Right renal cortex interstitium (tissue), 3 donors: ENCODE data around the gene SIRT2. TPM values are rescaled to one million over a fixed set of nuclear protein-coding genes. Genes with fewer than 3 reads are reported as not detected.

Experiments used
- DNase-seq, 3 donors: peaks; one replicate each; pipeline ENCODE4 v3.0.0-alpha.2; 2013; ENCODE audit warnings: low read depth in 3 of 3, low spot score in 2 of 3
- polyA plus RNA-seq, 3 donors: library from polyadenylated mRNA; unstranded; fragments of 120-200 nt; gene quantifications; one replicate each; pipeline ENCODE4 v1.2.1, GENCODE V29; 2013; ENCODE audit not compliant: insufficient read length in 3 of 3

Gene SIRT2
- polyA plus RNA-seq, 3 donors: 35.8 to 41.0 (median 38.5) TPM

DNA sequence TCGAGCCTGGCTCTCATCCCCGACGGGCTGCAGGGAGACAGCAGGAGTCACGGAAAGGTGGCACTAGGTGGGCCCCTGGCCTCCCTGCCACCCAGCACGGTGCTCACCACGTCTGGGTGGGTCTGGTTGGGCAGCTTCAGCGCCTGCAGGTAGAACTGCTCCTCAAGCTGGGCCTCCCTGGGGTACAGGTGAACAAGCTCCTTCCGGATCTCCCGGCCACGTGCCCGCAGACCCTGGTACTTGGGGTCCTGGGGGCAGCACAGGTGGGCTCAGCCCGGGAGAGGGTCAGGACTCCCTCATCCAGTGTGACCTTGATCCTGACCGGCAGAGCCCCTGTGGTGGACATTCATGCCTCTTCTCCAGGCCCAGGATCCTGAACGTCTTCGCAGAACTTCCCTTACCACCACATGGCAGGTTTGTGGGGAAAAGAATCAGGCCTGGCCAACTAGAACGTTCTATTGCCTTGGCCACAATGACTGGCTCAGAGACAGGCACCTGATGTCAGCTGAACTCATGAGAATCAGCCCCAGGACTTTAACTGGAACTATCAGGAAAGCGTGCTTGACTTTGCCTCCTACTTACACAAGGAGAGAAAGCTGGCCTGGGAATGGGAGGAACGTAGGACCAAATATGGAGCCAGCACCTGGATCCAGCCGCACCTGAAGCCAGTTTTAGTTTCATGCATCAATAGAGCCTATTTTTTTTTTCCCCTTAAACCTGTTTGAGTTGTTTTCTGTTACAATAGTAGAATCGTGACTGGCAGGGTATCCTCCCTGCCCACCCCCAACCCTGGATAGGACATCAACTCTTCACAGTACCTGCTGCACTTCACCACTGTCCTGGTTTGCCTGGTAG, 22.2 kb upstream of the SIRT2 start:
- DNase-seq: no peak

DNA sequence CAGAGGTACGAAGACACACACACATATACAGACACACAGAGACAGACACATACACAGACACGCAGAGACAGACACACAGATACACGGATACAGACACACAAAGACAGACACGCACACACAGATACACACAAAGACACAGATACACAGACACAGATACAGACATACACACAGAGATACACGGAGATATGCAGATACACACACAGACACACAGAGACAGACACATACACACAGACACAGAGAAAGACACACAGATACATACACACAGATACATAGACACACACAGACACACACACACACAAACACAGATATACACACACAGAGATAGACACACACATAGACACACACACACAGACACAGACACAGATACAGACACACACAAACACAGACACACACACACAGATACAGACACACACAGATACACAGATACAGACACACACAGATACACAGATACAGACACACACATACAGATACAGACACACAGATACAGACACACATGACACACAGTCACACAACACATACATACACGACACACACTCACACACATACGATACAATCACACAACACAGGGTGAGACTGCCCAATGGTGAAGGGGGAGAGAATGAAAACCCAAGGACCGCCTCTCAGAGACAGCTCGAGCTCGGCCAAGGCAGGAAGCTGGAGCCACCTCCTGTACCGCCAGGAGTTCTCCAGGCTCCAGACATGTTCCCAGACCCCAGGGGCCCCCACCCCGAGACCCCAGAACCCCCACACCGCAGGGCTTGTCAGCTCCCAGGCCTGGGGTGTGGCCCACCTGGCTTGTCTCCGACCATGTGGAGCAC, 21.4 kb upstream of the SIRT2 start:
- no peak for DNase-seq

DNA sequence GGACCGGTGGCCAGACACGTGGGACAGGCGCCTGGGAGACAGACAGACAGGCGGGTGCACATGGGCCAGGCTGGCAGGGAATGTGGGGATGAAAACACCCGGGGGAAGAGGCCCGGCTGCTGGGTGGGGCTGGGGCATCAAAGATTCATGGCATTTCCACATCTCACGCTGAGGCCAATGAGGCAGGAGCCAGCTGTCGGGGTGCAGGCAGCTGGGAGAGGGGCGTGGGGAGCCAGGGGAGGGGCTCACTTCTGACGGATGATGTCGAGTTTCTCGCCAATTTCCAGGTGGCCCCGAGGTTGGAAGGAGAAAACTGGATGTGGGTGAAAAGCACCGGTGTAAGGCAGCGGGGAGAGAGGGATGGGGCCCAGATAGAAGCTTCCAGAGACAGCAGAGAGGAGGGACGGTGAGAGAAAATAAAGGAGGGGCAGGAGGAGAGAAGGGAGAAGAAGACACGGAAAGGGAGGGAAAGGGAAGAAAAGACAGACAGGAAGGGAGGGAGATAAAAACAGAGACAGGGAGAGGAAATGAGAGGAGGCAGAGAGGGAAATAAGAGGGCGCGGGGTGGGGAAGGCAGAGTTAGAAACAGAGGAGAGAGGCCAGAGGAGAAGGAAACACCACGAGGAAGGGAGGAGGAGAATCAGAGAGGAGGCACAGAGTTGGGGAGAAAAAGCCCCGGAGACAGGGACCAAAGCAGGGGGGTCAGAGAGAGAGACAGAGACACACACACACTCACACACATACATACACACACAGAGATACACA, 20.6 kb upstream of the SIRT2 start:
- DNase-seq: no peak

DNA sequence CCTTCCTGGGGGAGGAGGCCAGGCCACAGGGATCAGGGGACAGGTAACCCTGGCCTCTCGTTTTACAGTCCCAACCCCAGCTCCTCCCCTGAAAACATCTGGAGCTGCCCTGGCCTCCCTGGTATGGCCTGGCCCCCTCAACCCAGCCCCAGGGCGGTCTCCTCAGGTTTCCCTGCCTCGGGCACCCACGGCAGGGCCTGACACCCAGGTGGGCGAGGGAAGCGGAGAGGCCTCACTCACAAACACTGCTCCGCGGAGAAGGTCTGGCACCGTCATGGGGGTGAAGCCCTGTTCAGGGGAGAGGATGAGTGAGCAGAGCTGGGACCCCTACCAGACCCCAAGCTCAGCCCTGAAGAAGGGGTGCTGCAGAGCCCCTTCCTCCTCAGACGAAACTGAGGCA, 19.1 kb upstream of the SIRT2 start:
- DNase-seq: no peak

DNA sequence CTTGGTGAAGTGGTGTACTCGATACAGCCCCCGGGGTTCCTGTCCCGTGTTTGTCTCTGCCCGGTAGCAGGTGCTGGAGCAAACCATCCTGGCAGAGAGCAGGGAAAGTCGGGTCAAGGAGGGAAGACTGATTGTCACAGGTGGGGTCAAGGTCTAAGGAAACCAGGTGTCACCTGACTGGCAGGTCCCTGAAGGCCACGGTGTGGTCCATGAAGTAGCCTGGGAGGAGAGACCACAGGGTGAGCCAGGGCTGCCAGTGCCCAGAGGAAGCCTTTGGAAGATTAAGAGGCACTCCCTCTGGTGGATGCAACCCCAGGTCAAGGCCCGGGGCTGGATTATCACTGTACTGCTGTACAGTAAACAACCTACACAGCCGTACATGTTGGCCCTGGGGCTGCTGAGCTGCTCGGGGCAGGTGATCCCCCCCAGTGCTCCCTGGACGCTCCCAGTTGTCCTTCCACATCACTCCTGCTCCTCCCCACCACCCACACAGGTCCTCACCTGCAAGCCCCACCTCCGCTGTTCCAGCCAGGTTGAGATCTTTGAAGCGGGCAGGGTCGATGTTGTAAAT, 18.6 kb upstream of the SIRT2 start:
- DNase-seq: no peak

DNA sequence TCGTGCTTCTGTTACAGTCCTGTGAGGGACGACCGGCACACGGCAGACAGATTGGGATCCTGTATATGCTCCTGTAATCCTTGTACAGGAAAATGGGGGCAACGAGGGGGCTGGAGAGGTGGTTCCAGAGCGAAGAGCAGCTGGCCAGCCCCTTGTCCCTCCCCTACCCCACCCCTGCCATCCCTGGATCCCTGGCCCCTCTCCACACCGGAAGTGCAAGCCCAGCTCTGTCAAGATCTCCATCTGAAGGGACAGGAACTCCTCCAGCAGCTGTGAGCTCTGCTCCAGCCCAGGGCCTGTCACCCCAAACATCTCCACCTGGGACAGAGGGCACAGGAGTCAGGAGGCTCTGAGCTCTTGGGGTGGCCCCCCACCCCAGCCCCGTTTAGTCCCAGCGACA, 18.1 kb upstream of the SIRT2 start:
- no peak for DNase-seq

DNA sequence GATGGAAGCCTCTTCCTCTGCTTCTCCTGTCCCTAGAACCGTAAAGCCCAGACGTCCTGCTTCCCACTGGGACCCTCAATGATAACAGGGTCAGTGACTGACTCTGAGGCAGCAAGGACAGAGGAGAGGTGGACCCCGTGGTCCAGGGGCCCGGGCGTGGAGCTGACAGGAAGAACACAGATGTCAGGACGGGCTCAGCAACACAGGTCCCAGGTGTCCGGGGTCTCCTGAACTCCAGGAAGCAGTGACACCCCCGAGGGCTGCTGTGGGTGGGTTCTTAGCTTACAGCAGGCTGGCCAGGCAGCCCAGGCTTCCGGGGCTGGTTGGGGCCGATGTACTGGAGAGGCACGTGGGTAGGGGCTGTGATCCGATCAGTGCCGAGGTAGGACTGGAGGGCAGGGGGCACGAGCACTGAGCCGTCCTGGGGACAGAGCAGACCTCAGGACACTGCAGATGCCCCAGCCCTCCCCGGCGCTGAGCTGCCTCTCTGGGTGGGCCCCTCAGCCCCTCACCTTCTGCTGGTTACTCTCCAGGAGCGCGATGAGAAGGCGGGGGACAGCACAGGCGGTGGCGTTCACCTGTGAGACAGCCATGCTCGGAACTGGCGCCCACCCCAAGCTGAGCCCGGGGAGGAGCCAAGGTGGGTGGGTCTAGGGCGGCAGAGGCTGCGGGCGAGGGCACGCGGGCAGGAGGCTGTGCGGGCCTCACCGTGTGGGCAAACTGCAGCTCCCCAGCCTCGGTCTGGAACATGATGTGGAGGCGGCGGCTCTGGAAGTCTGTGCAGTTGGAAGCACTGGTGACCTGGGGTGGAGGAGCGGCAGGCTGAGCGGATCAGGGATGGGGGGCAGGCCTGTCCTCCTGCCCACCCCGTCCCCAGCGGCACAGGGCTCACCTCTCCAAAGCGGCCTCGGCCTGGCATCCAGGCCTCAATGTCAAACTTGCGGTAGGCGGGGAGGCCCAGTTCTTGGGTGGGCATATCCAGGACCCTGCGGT, 16.2 kb upstream of the SIRT2 start:
- no peak for DNase-seq

DNA sequence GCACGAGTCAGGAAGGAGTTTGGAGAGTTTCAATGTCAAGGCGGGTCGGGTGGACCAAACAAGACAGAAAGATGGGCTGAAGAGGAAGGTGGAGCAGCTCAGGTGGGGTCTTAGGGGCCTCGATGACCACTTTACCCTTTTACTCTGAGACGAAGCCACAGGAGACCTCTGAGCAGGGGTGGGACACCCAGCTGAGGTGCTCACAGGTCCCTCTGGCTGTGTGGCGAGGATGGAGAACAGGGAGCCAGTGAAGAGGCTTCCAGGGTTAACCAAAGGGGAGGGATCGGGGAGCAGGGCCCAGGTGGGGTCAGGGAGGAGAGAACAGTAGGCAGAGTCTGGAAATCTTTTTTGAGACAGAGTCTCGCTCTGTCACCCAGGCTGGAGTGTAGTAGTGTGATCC, 14.5 kb upstream of the SIRT2 start:
- no peak for DNase-seq

DNA sequence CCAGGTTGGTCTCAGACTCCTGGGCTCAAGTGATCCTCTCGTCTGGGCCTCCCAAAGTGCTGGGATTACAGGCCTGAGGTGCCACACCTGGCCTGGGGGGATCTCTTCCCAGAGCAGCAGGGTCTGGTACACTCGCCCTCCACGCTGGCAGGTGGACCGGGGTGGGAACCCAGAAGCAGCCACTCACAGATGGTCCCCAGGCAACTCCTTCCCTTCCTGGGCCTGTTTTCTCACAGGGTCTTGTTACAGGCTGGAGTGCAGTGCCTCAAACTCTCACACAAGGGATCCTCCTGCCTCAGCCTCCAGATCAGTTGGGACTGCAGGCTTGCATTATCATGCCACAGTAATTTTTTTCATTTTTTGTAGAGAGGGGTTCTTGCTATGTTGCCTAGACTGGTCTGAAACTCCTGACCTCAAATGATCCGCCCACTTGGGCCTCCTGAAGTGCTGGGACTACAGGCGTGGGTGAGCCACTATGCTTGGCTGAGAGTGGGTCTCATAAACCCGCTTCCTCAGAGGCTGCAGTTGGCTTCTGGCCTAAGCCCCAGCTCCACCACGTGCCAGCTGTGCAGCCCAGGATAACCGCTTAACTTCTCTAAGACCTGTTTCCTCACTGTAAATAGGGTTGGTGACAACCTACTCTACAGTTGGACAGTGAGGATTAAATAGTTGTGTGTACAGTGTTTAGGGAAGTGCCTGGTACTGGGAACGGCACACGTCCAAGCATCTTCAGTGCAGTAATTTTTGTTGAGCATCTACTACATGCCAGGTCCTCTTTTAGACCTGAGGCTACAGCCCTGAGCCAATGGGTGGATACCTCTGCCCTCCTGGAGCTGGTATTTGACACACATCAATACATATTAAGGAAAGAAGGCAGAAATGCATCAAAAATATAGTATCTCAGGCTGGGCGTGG, 13.4 kb upstream of the SIRT2 start:
- DNase-seq: no peak

DNA sequence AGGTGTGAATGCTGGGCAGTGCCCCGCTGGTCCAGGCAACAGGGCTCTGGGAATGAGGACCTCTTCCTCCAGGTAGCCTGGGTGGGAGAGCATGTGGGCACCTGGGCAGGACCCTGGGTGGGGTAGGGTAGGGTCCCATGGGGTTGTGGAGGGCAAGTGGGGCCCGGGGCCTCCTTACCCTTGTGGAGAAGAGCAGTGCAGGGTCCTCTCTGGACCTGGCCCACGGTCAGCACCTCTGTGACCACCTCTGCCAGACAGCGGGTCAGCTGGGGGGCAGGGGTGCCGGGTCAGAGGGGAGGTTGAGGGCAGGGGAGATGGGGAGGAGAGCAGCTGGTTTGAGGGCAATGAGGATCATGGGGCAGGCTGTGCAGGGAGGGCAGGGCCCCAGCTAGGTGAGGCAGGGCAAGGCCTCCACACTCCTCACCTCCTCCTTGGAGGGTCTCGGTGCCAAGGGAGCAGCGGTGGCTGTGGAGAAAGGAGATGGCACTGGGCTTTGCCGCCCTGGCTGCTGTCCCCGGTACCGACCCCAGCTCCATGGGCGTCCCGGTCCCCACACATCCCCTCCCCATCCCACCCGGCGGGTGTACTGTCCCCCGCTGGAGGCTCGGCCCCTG, 12.1 kb upstream of the SIRT2 start:
- no peak for DNase-seq

DNA sequence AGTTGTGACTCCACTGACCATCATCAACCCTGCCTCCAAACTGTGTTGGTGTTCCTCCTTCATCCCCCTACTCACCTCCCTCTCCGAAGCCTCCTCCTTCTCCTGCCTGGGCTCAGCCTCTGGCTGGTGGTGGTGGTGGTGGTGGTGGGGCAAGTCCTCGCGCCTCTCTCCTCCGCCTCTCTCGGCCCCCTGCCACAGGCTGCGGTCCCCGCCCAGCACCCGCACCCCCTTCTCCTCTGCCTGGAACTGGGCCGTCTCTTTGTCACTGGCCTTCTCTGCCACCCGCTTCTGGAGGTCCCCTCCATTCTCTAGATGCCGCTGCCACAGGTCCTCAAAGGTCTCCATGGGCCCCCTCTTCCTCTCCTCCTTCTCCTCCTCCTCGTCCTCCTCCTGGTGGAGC, 11.1 kb upstream of the SIRT2 start:
- no peak for DNase-seq

DNA sequence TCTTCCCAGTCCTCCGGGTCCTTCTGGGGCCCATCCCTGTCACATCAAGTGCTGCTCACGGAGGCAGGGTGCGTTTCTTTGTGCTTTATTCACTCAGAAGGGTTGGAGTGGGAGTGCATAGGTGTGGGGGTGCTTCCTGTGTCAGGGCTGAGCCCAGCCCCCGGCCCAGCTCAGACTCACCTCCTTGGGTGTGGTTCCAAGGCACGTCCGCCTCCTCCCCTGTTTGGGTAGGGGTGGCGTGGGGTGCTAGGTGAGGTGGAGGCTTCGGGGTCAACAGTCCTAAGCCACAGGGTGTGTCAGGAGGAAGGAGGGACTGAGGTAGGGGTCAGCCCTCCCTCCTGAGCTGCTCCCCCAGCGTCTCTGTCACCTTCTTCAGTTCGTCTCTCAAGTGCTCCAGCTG, 9.5 kb upstream of the SIRT2 start:
- no peak for DNase-seq

DNA sequence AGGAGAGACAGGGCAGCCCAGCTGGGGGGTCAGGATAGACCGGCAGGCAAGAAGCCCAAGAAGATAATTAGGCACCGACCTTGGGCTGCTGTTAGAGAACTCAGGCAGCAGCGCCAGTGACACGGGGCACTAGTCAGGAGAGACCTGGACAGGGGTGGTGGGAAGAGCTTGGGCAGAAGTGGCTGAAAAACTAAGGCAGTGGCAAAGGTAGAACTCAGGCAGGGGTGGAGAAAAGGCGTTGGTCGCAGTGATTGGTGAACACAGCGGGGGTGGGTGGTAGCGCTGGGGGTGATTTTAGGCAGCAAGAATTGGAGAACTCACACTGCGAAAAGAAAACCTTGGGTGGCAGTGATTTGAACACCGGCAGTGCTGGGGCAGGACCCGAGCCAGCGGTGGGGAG, 8.3 kb upstream of the SIRT2 start:
- no peak for DNase-seq

DNA sequence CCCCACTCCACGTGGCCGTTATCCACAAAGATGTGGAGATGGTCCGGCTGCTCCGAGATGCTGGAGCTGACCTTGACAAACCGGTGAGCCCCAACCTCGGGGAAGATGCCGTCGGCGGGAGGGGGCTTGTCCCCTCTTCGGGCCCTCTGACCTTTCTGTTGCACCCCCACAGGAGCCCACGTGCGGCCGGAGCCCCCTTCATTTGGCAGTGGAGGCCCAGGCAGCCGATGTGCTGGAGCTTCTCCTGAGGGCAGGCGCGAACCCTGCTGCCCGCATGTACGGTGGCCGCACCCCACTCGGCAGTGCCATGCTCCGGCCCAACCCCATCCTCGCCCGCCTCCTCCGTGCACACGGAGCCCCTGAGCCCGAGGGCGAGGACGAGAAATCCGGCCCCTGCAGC, 7.8 kb upstream of the SIRT2 start:
- DNase-seq: no peak

DNA sequence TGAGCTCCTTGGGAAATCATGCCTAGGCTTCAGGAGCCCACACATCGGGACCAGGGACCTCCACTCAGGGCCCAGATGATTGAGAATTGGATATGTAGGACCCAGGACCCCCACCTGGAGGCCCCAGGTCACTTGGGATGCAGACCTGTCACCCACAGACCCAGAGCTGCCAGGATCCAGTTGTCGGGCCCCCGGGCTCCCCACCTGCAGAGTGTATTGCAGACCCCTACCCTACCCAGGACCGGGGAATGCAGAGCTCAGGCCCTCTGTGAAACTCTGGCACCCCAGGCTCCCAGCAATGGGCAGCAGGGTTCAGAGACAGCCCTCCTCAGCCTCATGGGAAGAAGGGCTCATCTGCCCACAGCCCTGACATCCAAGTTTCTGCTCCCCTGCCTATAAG, 6.2 kb upstream of the SIRT2 start:
- DNase-seq: no peak

DNA sequence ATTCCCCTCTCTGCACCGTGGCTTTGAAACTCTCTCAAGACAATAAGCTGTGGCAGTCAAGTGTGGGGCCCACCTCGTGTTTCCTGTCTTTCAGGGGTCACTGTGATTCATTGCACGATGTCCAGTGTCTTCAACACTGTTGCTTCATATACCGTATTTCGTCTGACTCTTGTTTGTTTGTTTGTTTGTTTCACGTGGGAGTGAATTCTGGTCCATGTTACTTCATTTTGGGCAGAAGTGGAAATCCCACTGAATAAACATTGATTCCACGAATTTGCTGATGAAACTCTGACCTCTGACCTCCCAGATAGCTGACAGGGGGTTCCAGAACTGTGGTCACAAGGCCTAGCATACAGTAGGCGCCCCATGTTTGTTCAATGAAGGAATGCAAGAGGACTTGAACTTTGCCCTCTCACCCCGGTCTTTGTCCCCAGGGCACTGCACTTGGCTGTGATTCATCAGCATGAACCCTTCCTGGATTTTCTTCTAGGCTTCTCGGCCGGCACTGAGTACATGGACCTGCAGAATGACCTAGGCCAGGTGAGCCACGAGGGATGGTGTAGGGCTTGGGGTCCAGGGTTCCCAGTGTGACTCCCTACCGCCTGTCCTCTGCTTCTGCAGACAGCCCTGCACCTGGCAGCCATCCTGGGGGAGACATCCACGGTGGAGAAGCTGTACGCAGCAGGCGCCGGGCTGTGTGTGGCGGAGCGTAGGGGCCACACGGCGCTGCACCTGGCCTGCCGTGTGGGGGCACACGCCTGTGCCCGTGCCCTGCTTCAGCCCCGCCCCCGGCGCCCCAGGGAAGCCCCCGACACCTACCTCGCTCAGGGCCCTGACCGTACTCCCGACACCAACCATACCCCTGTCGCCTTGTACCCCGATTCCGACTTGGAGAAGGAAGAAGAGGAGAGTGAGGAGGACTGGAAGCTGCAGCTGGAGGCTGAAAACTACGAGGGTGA, 5.4 kb upstream of the SIRT2 start:
- DNase-seq: no peak

DNA sequence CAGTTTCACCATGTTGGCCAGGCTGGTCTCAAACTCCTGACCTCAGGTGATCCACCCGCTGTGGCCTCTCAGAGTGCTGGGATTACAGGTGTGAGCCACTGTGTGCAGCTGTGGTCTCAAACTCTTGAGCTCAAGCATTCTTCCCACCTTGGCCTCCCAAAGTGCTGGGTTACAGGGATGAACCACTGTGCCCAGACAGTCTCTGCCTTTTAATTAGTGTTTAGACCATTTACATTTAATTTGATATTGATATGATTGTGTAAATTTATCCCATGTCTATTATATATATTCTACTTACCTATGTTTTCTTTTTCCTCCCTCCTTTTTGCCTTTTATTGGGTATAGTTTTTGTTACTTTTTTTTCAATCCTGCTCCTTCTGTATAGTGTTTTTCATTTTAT, 2.3 kb upstream of the SIRT2 start:
- DNase-seq: no peak
